Stimulated activated CD4-positive, alpha-beta T cell treated with anti-CD3 and anti-CD28 coated beads, Interleukin-12 subunit alpha, Interleukin-12 subunit beta, amount 100 ng/mL, for 24 hours (primary cell): ENCODE data around the gene ACTL10.

Experiments
- DNase-seq, 2 experiments: peaks; one replicate each; pipeline ENCODE4 v3.0.0-alpha.2; 2020; ENCODE audit warnings: low read depth in 2 of 2

Gene ACTL10

GRCh38 chr20:33663161-33664084, 3.3 kb upstream of the ACTL10 start:
- DNase-seq = peak; percentile 56 to 83

GRCh38 chr20:33664085-33664761, 2.5 kb upstream of the ACTL10 start:
- DNase-seq = no peak

GRCh38 chr20:33664762-33665144, 2.0 kb upstream of the ACTL10 start:
- DNase-seq = no peak

- DNase-seq = no peak
These were observed 517 bp downstream of the ACTL10 start for GRCh38 chr20:33667245-33667675.

GRCh38 chr20:33667676-33668465, 1.1 kb downstream of the ACTL10 start:
- peak; percentile 59 to 75 for DNase-seq

- no peak for DNase-seq
These were observed 1.9 kb downstream of the ACTL10 start for GRCh38 chr20:33668466-33669155.

GRCh38 chr20:33669224-33669623, 2.5 kb downstream of the ACTL10 start:
- DNase-seq = no peak

- no peak for DNase-seq
These were observed 3.3 kb downstream of the ACTL10 start for GRCh38 chr20:33669873-33670640.

GRCh38 chr20:33670715-33671499, 4.2 kb downstream of the ACTL10 start:
- no peak for DNase-seq

GRCh38 chr20:33671573-33672288, 5.0 kb downstream of the ACTL10 start:
- no peak for DNase-seq

GRCh38 chr20:33672426-33673113, 5.8 kb downstream of the ACTL10 start:
- no peak for DNase-seq

- DNase-seq = no peak
These were observed 6.3 kb downstream of the ACTL10 start for GRCh38 chr20:33673114-33673409.

GRCh38 chr20:33673410-33674293, 6.9 kb downstream of the ACTL10 start:
- DNase-seq = no peak

- peak in 1 of 2 experiments; percentile 59 for DNase-seq
These were observed 7.8 kb downstream of the ACTL10 start, which contains the start of gene NECAB3 for GRCh38 chr20:33674294-33675135. NECAB3 (minus strand) TSS chr20:33674428; CDS start chr20:33674352, 76 bp downstream.

GRCh38 chr20:33675136-33675959, 8.6 kb downstream of the ACTL10 start:
- no peak for DNase-seq

- DNase-seq = no peak
These were observed 9.4 kb downstream of the ACTL10 start for GRCh38 chr20:33676121-33676520.
